ENCODE data around the gene OTOA. TPM values are rescaled to one million over a fixed set of nuclear protein-coding genes. Genes with fewer than 3 reads are reported as not detected.
"Not testable (repeated sequence)": the region's sequence is repeated elsewhere in the genome, so short reads cannot be mapped to it uniquely, and the experiment has no call there.

Gene OTOA
- total RNA-seq, 1 donor from 2014 or later, result 0.12 TPM

- intact Hi-C loops (cut with micrococcal nuclease), result not testable (repeated sequence)
These were observed 138.6 kb downstream of the OTOA start for GRCh38 chr16:21802375-21802663.

Other genes with a start within 250 kb of the OTOA start
- gene METTL9, start 64.4 kb upstream of the OTOA start, total RNA-seq, result 62.8 and 63.8 TPM in 2 replicates
- 0.12 and 0.15 TPM in 2 replicates for gene IGSF6, start 11.4 kb upstream of the OTOA start, total RNA-seq
- 239 and 269 TPM in 2 replicates for gene NPIPB4, start 193.8 kb downstream of the OTOA start, total RNA-seq

Data from T-helper 1 cell treated with Interleukin-12 subunit alpha and Interleukin-12 subunit beta and Interleukin-4 antibody, amounts not matched to agents 30 ng/mL and 1 ng/mL, for 36 hours (primary cell).